ENCODE data around the gene WAC.

DNA sequence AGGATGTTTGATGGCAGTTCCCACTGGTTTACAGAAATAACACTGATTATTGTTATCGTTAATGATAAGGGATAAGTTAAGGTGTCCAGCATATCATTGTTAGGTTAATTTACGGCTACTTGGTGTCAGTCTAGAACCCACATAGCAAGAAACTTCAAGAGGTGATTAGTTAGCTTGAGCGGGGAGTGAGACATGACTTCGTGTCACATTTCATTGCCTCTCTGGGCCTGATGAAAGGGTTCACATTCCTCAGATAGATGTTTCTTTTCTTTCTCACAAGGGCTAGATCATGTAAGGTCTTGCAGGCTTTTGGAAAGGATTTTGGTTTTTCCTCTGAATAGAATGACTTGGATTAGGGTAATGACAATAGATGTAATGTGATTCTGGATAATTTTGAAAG is 26.7 kb downstream of the WAC start:
- no peak for TF ChIP-seq EZH2 (IDR thresholded peaks at IDR 0.05; ENCODE audit: insufficient read depth, low read length)
- TF ChIP-seq, protein P1, sequence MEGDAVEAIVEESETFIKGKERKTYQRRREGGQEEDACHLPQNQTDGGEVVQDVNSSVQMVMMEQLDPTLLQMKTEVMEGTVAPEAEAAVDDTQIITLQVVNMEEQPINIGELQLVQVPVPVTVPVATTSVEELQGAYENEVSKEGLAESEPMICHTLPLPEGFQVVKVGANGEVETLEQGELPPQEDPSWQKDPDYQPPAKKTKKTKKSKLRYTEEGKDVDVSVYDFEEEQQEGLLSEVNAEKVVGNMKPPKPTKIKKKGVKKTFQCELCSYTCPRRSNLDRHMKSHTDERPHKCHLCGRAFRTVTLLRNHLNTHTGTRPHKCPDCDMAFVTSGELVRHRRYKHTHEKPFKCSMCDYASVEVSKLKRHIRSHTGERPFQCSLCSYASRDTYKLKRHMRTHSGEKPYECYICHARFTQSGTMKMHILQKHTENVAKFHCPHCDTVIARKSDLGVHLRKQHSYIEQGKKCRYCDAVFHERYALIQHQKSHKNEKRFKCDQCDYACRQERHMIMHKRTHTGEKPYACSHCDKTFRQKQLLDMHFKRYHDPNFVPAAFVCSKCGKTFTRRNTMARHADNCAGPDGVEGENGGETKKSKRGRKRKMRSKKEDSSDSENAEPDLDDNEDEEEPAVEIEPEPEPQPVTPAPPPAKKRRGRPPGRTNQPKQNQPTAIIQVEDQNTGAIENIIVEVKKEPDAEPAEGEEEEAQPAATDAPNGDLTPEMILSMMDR (IDR thresholded peaks at IDR 0.05; ENCODE audit: insufficient read depth, low read depth, low read length), result no peak

Measured in astrocyte (in vitro differentiated cells and primary cell).